K562 (cell line): ENCODE data around the gene PAK1IP1. TPM values are rescaled to one million over a fixed set of nuclear protein-coding genes. Genes with fewer than 3 reads are reported as not detected.

Source experiments
- ATAC-seq: fragments of 200-7000 bp; cut with Tn5 transposase; 3 replicates; pipeline ENCODE4 v1.9.1; 2020; ENCODE audit warnings: moderate library complexity
- BruUV-seq: library from RNA; stranded (reverse); fragments of 400-500 nt; replicated peaks from 2 replicates; lab custom pipeline; 2021; lab: Mats Ljungman, UMichigan
- CTCF ChIA-PET: fragments of 300-600 bp; formaldehyde crosslinking; extraction: SDS; loops from one replicate; lab custom pipeline; 2021; ENCODE audit warnings: low intra/inter-chr PET ratio; lab: Yijun Ruan, JAX
- POLR2A ChIA-PET: fragments of 300-600, 350-650 bp; sonication (Branson Sonifier 250); formaldehyde crosslinking; extraction: SDS; loops from one replicate; lab custom pipeline; 2021; ENCODE audit warnings: antibody characterized with exemption, inconsistent platforms; lab: Yijun Ruan, JAX
- DNase-seq, 4 experiments: peaks; one replicate each; pipeline versions ENCODE4 v3.0.0 to v3.0.0-alpha.2; 2011 to 2018; ENCODE audit warnings: low spot score in 3 of 4, mixed read lengths in 3 of 4; ENCODE audit errors: extremely low read depth in 1 of 4
- FAIRE-seq: peaks from 2 replicates; lab custom pipeline; 2011; peaks lifted over from hg19 to GRCh38; lab: Jason Lieb, UNC
- H2AFZ ChIP-seq: 2 replicates; pipeline ENCODE4 v1.6.0; 2011; ENCODE audit warnings: low read depth, low read length, control low read depth, inconsistent platforms
- H3K27ac ChIP-seq: fragments of 200-600 bp; 3 replicates; pipeline ENCODE4 v1.8.0; 2011; ENCODE audit warnings: low read depth, mild to moderate bottlenecking, control low read depth, inconsistent platforms, low read length, moderate library complexity, mixed read lengths; ENCODE audit errors: extremely low read depth
- H3K27me3 ChIP-seq, 2 experiments: fragments of 300-600 bp in 1 of 2; 2 replicates in 1 of 2; 3 replicates in 1 of 2; pipeline versions ENCODE4 v1.6.0 to v1.8.0; 2011; ENCODE audit warnings: inconsistent platforms in 2 of 2, low read length in 2 of 2, mild to moderate bottlenecking in 1 of 2, mixed read lengths in 1 of 2, moderate library complexity in 1 of 2; ENCODE audit not compliant: control insufficient read depth in 2 of 2, insufficient read depth in 2 of 2
- H3K36me3 ChIP-seq: fragments of 300-600 bp; 3 replicates; pipeline ENCODE4 v1.8.0; 2011; ENCODE audit warnings: mild to moderate bottlenecking, low read length, inconsistent platforms; ENCODE audit not compliant: control insufficient read depth, insufficient read depth
- H3K4me1 ChIP-seq, 2 experiments: fragments of 200-600 bp in 1 of 2; replicated peaks in 1 of 2; 2 replicates in 1 of 2; 3 replicates in 1 of 2; pipeline versions ENCODE4 v1.5.1 to v1.8.0; 2011; ENCODE audit warnings: inconsistent platforms in 2 of 2, low read length in 2 of 2, mild to moderate bottlenecking in 1 of 2, mixed read lengths in 1 of 2, moderate library complexity in 1 of 2; ENCODE audit not compliant: control insufficient read depth in 2 of 2, insufficient read depth in 2 of 2
- H3K4me2 ChIP-seq: 2 replicates; pipeline ENCODE4 v1.6.1; 2011; ENCODE audit warnings: low read length, control low read depth, inconsistent platforms, mixed read lengths; ENCODE audit not compliant: insufficient read depth
- H3K4me3 ChIP-seq: fragments of 200-600 bp; sonication (generic), shearing (Covaris generic); 2 replicates; pipeline ENCODE4 v1.5.1; 2016; ENCODE audit warnings: control low read depth, inconsistent platforms
- H3K79me2 ChIP-seq: fragments of 200-600 bp; 3 replicates; pipeline ENCODE4 v1.8.0; 2011; ENCODE audit warnings: low read length, inconsistent platforms; ENCODE audit not compliant: control insufficient read depth, insufficient read depth
- H3K9ac ChIP-seq, 2 experiments: 2 replicates each; pipeline versions ENCODE4 v1.6.0 to v1.6.1; 2011; ENCODE audit warnings: low read depth in 2 of 2, low read length in 2 of 2, control low read depth in 1 of 2, inconsistent platforms in 1 of 2, mild to moderate bottlenecking in 1 of 2, mixed read lengths in 1 of 2; ENCODE audit not compliant: insufficient read depth in 1 of 2
- H3K9me1 ChIP-seq: one replicate; pipeline ENCODE4 v1.6.0; 2011; ENCODE audit warnings: inconsistent platforms, mild to moderate bottlenecking, low read length, moderate library complexity; ENCODE audit not compliant: control insufficient read depth, insufficient read depth
- H3K9me3 ChIP-seq: replicated peaks from 2 replicates; pipeline ENCODE4 v1.5.1; 2011; ENCODE audit warnings: low read depth, low read length, inconsistent platforms; ENCODE audit not compliant: control insufficient read depth, insufficient read depth
- H4K20me1 ChIP-seq: replicated peaks from 2 replicates; pipeline ENCODE4 v1.6.1; 2011; ENCODE audit warnings: low read length, inconsistent platforms, mixed read lengths; ENCODE audit not compliant: control insufficient read depth, insufficient read depth
- ARNT ChIP-seq, 2 experiments: fragments of 450-650 bp; IDR thresholded peaks; 2 replicates each; pipeline ENCODE4 v1.6.1; 2016; ENCODE audit warnings: mild to moderate bottlenecking in 1 of 2
- POLR2G ChIP-seq: fragments of 200-400 bp; formaldehyde crosslinking; IDR thresholded peaks from 2 replicates; pipeline ENCODE4 v1.6.1; 2017; ENCODE audit warnings: low read depth, mild to moderate bottlenecking, antibody characterized with exemption, low read length, moderate library complexity
- XRCC3 ChIP-seq: fragments of 450-650 bp; IDR thresholded peaks from 2 replicates; pipeline ENCODE4 v1.6.1; 2017; ENCODE audit warnings: mild to moderate bottlenecking, moderate library complexity
- WGBS: fragments of 100-300 bp; shearing (Covaris generic); methylation state at CpG from one replicate; pipeline ENCODE4 v1.1.6; 2016; ENCODE audit warnings: low coverage, mixed read lengths; ENCODE audit not compliant: insufficient coverage; ENCODE audit errors: missing lambda C conversion rate; 5-methylcytosine and 5-hydroxymethylcytosine counted together
- in situ Hi-C: fragments of 300-500 bp; cut with MboI; formaldehyde crosslinking; loops from 4 replicates; pipeline ENCODE4 v1.15.0; 2018; ENCODE audit warnings: inconsistent platforms, mixed read lengths
- intact Hi-C: fragments of 100-400 bp; cut with micrococcal nuclease; formaldehyde crosslinking; loops from 2 replicates; pipeline ENCODE4 v1.14.2; 2022
- polyA plus RNA-seq, 8 experiments: library from polyadenylated mRNA; depleted of rRNA in 4 of 8; stranded (reverse) in 5 of 8; unstranded in 3 of 8; fragments of >200 nt; fragmentation: Nextera tagmentation in 2 of 8; fragmentation: Illumina TruSeq in 1 of 8; extraction: Ambion mirVana in 2 of 8; extraction: Trizol in 1 of 8; gene quantifications; 2 replicates each; pipeline versions ENCODE4 v1.2.1 to v1.2.3, GENCODE V29; 2011 to 2014; ENCODE audit warnings: inconsistent platforms in 1 of 8, missing spikeins in 1 of 8
- total RNA-seq, 7 experiments: library from RNA; depleted of rRNA in 6 of 7; stranded (reverse); fragments of >200 nt in 6 of 7; fragmentation: Illumina TruSeq in 2 of 7; extraction: Trizol in 2 of 7; gene quantifications; 2 replicates each; pipeline versions ENCODE4 v1.2.1 to v1.2.3, GENCODE V29; 2011 to 2021; ENCODE audit warnings: low replicate concordance in 1 of 7
- TF ChIP-seq, protein P1 (sequence below): sonication (generic); formaldehyde crosslinking; IDR thresholded peaks from 2 replicates; pipeline ENCODE4 v1.8.1; 2023; ENCODE audit warnings: mild to moderate bottlenecking, missing genetic modification reagents
- TF ChIP-seq, protein P2 (sequence below): fragments of 450-650 bp; IDR thresholded peaks from 2 replicates; pipeline ENCODE4 v1.6.1; 2017; ENCODE audit warnings: mild to moderate bottlenecking, moderate library complexity

The PAK1IP1 gene
- total and polyA plus RNA-seq, 9 of the 15 experiments (the other 6 are each of a cell fraction or from before 2014, with no cell fraction given) = 50.0 to 200 (median 87.0) TPM

DNA sequence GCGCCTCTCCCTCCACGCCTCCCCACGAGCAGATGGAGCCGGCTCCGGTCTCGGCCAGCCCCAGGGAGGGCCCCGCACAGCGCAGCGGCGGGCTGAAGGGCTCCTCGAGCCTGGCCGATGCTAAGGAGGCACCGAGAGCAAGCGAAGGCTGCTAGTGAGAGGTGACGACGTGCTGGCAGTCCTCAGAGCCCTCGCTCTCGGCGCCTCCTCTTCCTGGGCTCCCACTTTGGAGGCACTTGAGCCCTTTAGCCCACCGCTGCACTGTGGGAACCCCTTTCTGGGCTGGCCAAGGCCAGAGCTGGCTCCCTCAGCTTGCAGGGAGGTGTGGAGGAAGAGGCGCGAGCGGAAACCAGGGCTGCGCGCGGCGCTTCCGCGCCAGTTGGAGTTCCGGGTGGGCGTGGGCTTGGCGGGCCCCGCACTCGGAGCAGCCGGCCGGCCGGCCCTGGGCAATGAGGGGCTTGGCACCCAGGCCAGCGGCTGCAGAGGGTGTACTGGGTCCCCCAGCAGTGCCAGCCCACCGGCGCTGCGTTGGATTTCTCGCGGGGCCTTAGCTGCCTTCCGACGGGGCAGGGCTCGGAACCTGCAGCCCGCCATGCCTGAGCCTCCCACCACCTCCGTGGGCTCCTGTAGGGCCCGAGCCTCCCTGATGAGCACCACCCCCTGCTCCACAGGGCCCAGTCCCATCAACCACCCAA, 25.6 kb downstream of the PAK1IP1 start:
- ATAC-seq = no peak
- ChIA-PET POLR2A (interaction anchor here (1.0 to 1.4 kb wide), 4 partner anchors 10 to 25 kb away, joined by 3 to 6 read pairs (median 4); partner anchors contain the start of genes C6orf52 and PAK1IP1), CTCF (no interaction called here)
- Histone ChIP-seq H3K4me2 (no peak overlapping the region), H3K4me1 (peaks cover 26 to 29% of the 10 kb centered on the region in 2 experiments), H3K9me3 (peaks cover 13% of the 10 kb centered on the region), H3K9me1 (no peaks in the 10 kb centered on the region), H2AFZ (no peak overlapping the region), H3K36me3 (peaks cover 8% of the 10 kb centered on the region; the same call in 2 of the 3 replicates), H3K9ac (no peak overlapping the region), H3K4me3 (no peak overlapping the region), H3K27ac (no peak overlapping the region), H3K27me3 (no peaks in the 10 kb centered on the region), H3K79me2 (peaks cover 27% of the 10 kb centered on the region), H4K20me1 (no peaks in the 10 kb centered on the region)
- in situ Hi-C loops (no loop called here), intact Hi-C loops (no loop called here)
- TF ChIP-seq XRCC3 = no peak
- no peak for TF ChIP-seq ARNT (IDR thresholded peaks at IDR 0.05)
- TF ChIP-seq, protein P1, sequence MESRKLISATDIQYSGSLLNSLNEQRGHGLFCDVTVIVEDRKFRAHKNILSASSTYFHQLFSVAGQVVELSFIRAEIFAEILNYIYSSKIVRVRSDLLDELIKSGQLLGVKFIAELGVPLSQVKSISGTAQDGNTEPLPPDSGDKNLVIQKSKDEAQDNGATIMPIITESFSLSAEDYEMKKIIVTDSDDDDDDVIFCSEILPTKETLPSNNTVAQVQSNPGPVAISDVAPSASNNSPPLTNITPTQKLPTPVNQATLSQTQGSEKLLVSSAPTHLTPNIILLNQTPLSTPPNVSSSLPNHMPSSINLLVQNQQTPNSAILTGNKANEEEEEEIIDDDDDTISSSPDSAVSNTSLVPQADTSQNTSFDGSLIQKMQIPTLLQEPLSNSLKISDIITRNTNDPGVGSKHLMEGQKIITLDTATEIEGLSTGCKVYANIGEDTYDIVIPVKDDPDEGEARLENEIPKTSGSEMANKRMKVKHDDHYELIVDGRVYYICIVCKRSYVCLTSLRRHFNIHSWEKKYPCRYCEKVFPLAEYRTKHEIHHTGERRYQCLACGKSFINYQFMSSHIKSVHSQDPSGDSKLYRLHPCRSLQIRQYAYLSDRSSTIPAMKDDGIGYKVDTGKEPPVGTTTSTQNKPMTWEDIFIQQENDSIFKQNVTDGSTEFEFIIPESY = peak; percentile 56; the same call in 1 of the 2 replicates
- TF ChIP-seq, protein P2, sequence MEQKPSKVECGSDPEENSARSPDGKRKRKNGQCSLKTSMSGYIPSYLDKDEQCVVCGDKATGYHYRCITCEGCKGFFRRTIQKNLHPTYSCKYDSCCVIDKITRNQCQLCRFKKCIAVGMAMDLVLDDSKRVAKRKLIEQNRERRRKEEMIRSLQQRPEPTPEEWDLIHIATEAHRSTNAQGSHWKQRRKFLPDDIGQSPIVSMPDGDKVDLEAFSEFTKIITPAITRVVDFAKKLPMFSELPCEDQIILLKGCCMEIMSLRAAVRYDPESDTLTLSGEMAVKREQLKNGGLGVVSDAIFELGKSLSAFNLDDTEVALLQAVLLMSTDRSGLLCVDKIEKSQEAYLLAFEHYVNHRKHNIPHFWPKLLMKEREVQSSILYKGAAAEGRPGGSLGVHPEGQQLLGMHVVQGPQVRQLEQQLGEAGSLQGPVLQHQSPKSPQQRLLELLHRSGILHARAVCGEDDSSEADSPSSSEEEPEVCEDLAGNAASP = no peak
- TF ChIP-seq POLR2G = no peak
- WGBS = 95% methylated on average over 31 of the region's 49 CpGs
- DNase-seq = no peak
- no TSS peak for BruUV-seq
- FAIRE-seq = no peak
